Activated CD8-positive, alpha-beta T cell treated with anti-CD3 and anti-CD28 coated beads for 36 hours (primary cell): ENCODE data around the gene CHL1. TPM values are rescaled to one million over a fixed set of nuclear protein-coding genes. Genes with fewer than 3 reads are reported as not detected.

Experiments used
- ATAC-seq: fragments of 200-7000 bp; cut with Tn5 transposase; one replicate; pipeline ENCODE4 v1.10.0; 2021; ENCODE audit warnings: mild to moderate bottlenecking, moderate library complexity
- CTCF ChIA-PET: fragments of 350-600 bp; sonication (Branson Sonifier 250); formaldehyde crosslinking; loops from one replicate; lab custom pipeline; 2021; ENCODE audit warnings: antibody characterized with exemption; lab: Charles Lee
- POLR2A ChIA-PET: fragments of 350-600 bp; sonication (Branson Sonifier 250); formaldehyde crosslinking; loops from one replicate; lab custom pipeline; 2021; ENCODE audit warnings: antibody characterized with exemption; lab: Charles Lee
- DNase-seq: peaks from one replicate; pipeline ENCODE4 v3.0.0-alpha.2; 2020
- H3K27ac Mint-ChIP-seq: one replicate; pipeline ENCODE4 v1.8.0; 2021; ENCODE audit warnings: mild to moderate bottlenecking, mixed read lengths
- H3K27me3 Mint-ChIP-seq: one replicate; pipeline ENCODE4 v1.8.0; 2021; ENCODE audit warnings: mixed read lengths
- H3K36me3 Mint-ChIP-seq: one replicate; pipeline ENCODE4 v1.8.0; 2021; ENCODE audit warnings: low read depth, mixed read lengths
- H3K4me1 Mint-ChIP-seq: one replicate; pipeline ENCODE4 v1.8.0; 2021; ENCODE audit warnings: low read depth, mixed read lengths
- H3K4me3 Mint-ChIP-seq: one replicate; pipeline ENCODE4 v1.8.0; 2021; ENCODE audit warnings: mild to moderate bottlenecking, moderate library complexity, mixed read lengths
- H3K9me3 Mint-ChIP-seq: one replicate; pipeline ENCODE4 v1.8.0; 2021; ENCODE audit warnings: mixed read lengths
- CTCF ChIP-seq: fragments of 200-600 bp; IDR thresholded peaks from one replicate; pipeline ENCODE4 v1.8.0; 2022; ENCODE audit warnings: antibody characterized with exemption, mild to moderate bottlenecking
- intact Hi-C: fragments of 100-400 bp; cut with micrococcal nuclease; formaldehyde crosslinking; loops from one replicate; pipeline ENCODE4 v1.10.0; 2022
- total RNA-seq, 2 experiments: library from RNA; stranded (reverse); gene quantifications; one replicate each; pipeline ENCODE4 v1.2.3, GENCODE V29; 2021

The CHL1 gene
- total RNA-seq, 2 experiments from 2014 or later, result not detected

DNA sequence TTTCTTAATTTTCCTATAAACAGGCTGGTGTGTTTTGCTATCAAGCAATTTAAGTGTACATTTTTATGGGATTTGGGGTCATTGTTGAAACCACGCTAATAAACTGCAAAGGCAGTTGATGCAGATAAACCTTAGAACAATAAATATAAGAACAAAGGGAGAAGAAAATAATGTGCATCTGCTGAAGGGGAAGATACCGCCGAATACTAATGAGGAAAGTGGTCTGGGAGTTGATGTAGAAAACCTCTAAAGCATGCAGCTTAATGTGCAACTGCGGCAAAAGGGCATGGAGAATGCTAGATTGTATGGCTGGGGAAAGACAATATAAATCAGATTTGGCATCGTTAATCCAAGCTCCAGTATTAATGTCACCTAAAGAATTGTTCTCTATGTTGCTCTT lies 29.8 kb upstream of the CHL1 start:
- no peak for TF ChIP-seq CTCF
- intact Hi-C loops, result no loop called here
- no peaks in the 10 kb centered on the region for H3K9me3 Mint-ChIP-seq
- H3K4me1 Mint-ChIP-seq, result no peaks in the 10 kb centered on the region
- H3K27ac Mint-ChIP-seq, result no peak overlapping the region
- DNase-seq (no peak), ATAC-seq (no peak)
- peaks cover 4% of the 10 kb centered on the region for H3K27me3 Mint-ChIP-seq
- ChIA-PET CTCF (no interaction called here), POLR2A (no interaction called here)
- H3K36me3 Mint-ChIP-seq, result no peaks in the 10 kb centered on the region
- H3K4me3 Mint-ChIP-seq, result no peak overlapping the region

DNA sequence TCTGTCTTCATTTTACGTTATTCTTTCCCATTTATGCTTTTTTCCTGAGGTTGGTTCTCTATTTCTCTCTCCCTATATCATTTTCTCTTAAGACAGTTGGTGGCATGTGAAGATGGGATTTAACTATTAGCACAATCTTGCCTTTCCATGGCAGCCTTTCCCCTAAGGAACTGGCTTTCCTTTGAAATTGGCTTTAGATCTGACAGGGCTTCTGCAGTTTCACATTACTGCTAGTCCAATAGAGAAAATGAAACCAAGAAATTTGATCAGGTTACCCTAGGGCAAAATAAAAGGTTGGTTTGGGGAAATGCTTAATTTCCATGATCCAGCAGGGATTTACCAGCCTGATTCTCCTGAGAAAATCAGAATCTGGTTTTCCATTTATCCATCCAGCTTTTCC lies 22.7 kb upstream of the CHL1 start:
- intact Hi-C loops, result no loop called here
- POLR2A ChIA-PET, result no interaction called here
- Mint-ChIP-seq H3K9me3 (no peaks in the 10 kb centered on the region), H3K4me3 (no peak overlapping the region), H3K36me3 (no peaks in the 10 kb centered on the region), H3K4me1 (no peaks in the 10 kb centered on the region), H3K27ac (no peak overlapping the region), H3K27me3 (no peaks in the 10 kb centered on the region)
- no peak for ATAC-seq
- TF ChIP-seq CTCF, result no peak
- CTCF ChIA-PET, result no interaction called here
- no peak for DNase-seq

GRCh38 chr3:184976-185375 lies 11.6 kb upstream of the CHL1 start:
- no peak overlapping the region for H3K27ac Mint-ChIP-seq
- no peak overlapping the region for H3K4me3 Mint-ChIP-seq
- no peaks in the 10 kb centered on the region for H3K4me1 Mint-ChIP-seq
- no peaks in the 10 kb centered on the region for H3K27me3 Mint-ChIP-seq
- CTCF ChIA-PET, result interaction anchor here (1.2 kb wide), 1 partner anchor 9 kb away, joined by 3 read pairs; no protein-coding TSS in a partner anchor
- no peaks in the 10 kb centered on the region for H3K36me3 Mint-ChIP-seq
- POLR2A ChIA-PET, result no interaction called here
- H3K9me3 Mint-ChIP-seq, result peaks cover 1% of the 10 kb centered on the region
- ATAC-seq, result no peak
- intact Hi-C loops, result no loop called here
- TF ChIP-seq CTCF, result no peak
- no peak for DNase-seq

DNA sequence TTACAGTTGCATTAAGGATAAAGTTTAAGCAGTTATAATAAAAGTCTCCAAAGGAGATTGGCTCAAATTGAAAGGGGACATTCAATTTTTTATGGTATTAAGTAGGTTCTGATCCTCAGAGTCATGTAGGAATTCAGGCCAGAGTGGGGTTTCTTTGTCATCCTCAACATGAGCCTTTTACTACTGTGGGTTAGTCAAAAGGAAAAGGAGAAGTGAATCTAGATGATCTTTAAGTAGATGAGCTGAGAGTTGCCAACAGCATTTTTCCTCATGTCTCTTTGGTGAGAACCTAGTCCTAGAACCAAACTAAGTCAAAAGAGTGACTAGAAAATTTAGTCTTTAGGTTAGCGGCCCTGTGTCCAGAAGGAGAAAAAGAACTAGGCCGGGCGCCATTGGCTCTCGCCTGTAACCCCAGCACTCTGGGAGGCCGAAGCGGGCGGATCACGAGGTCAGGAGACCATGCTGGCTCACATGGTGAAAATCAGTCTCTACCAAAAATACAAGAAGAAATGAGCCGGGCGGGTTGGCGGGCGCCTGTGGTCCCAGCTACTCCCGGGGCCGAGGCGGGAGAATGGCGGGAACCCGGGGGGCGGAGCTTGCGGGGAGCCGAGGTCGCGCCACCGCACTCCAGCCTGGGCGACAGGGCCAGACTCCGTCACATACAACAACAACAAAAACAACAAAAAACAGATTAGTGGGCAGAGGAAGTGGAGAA lies 4.2 kb upstream of the CHL1 start:
- ATAC-seq (no peak), DNase-seq (no peak)
- ChIA-PET POLR2A (no interaction called here), CTCF (no interaction called here)
- H3K4me1 Mint-ChIP-seq, result no peaks in the 10 kb centered on the region
- H3K4me3 Mint-ChIP-seq, result no peak overlapping the region
- H3K9me3 Mint-ChIP-seq, result peaks cover 1% of the 10 kb centered on the region
- intact Hi-C loops, result no loop called here
- peaks cover 16% of the 10 kb centered on the region for H3K27me3 Mint-ChIP-seq
- no peak overlapping the region for H3K27ac Mint-ChIP-seq
- no peaks in the 10 kb centered on the region for H3K36me3 Mint-ChIP-seq
- TF ChIP-seq CTCF, result no peak

GRCh38 chr3:194001-194400 lies 2.6 kb upstream of the CHL1 start:
- H3K4me1 Mint-ChIP-seq, result no peaks in the 10 kb centered on the region
- no peak overlapping the region for H3K27ac Mint-ChIP-seq
- DNase-seq, result no peak
- CTCF ChIA-PET, result interaction anchor here (1.0 kb wide), 1 partner anchor 8 kb away, joined by 3 read pairs; no protein-coding TSS in a partner anchor
- no peak overlapping the region for H3K4me3 Mint-ChIP-seq
- peaks cover 19% of the 10 kb centered on the region for H3K27me3 Mint-ChIP-seq
- no peak for ATAC-seq
- H3K36me3 Mint-ChIP-seq, result no peaks in the 10 kb centered on the region
- H3K9me3 Mint-ChIP-seq, result no peaks in the 10 kb centered on the region
- intact Hi-C loops, result no loop called here
- POLR2A ChIA-PET, result no interaction called here
- no peak for TF ChIP-seq CTCF
